Prostate gland (tissue), 2 donors: ENCODE data around the gene TRPM4.
A peak's percentile ranks its signal among the peaks of the same experiment; 100 is the strongest.

Experiments used
- CTCF ChIP-seq, 4 experiments: fragments of 200-600 bp in 2 of 4; fragments of 450-650 bp in 2 of 4; sonication (generic) in 2 of 4; IDR thresholded peaks; 1 replicate in 3 of 4; 2 replicates in 1 of 4; pipeline ENCODE4 v1.5.1; 2016 to 2019; ENCODE audit warnings: antibody characterized with exemption in 4 of 4, mild to moderate bottlenecking in 2 of 4, moderate library complexity in 2 of 4
- POLR2A ChIP-seq: fragments of 450-650 bp; IDR thresholded peaks from one replicate; pipeline ENCODE4 v1.6.1; 2016; ENCODE audit warnings: antibody characterized with exemption, mild to moderate bottlenecking
- POLR2AphosphoS5 ChIP-seq: sonication (generic); formaldehyde crosslinking; IDR thresholded peaks from one replicate; pipeline ENCODE4 v1.6.1; 2017; ENCODE audit warnings: antibody characterized with exemption

- TF ChIP-seq CTCF (IDR thresholded peaks at IDR 0.05) (no peak), POLR2A (no peak), POLR2AphosphoS5 (peak; percentile 80)
Observed at GRCh38 chr19:49165111-49165750, 7.6 kb downstream of the TRPM4 start.
